Heart left ventricle (tissue), 13 donors: ENCODE data around the gene GCLC.

Experiments used
- CTCF ChIP-seq, 12 donors: fragments of 200-600 bp; sonication (generic) in 4 of 12; IDR thresholded peaks; one replicate each; pipeline versions ENCODE4 v1.5.0 to v1.8.0; 2018 to 2022; ENCODE audit warnings: antibody characterized with exemption in 12 of 12, mild to moderate bottlenecking in 5 of 12
- POLR2A ChIP-seq, 2 donors: fragments of 450-650 bp; IDR thresholded peaks; one replicate each; pipeline ENCODE4 v1.6.1; 2017; ENCODE audit warnings: antibody characterized with exemption in 2 of 2, mild to moderate bottlenecking in 2 of 2, moderate library complexity in 2 of 2
- donor health status: ischemic (EF 13 %, LVEDD 7.1; RV severe dilation, severe dysfunction).
- donor health status: DM: no; HTN: yes; CAD: no.
- donor health status: DM: no; HTN: no; CAD: no.
- donor health status: ischemic (EF 25% LVEDD 6.9; RV normal size, moderate dysfunction).
- donor health status: ischemic (EF 25% LVEDD 5.7; RV mildly dilated, moderate dysfunction).
- donor health status: ischemic (EF 35%, LVEDD 5.7; RV mildly dilated, moderate dysfunction).
- donor health status: nonischemic (EF 11% LVEDD 7.7; RV severe dilation, severe dysfunction).
- donor health status: DM: yes; HTN: yes; CAD: no.
- donor health status: PGD.
- donor health status: ischemic (EF 29% LVEDD 5.4; RV normal size, mild dysfunction).
- donor health status: nonischemic (EF 23%, LVEDD 6.1; RV moderate dilation, normal function).

GRCh38 chr6:53556986-53557715, 12.2 kb upstream of the GCLC start:
- no peak for TF ChIP-seq CTCF (IDR thresholded peaks at IDR 0.05)
- no peak for TF ChIP-seq POLR2A (IDR thresholded peaks at IDR 0.05)
